Measurements from ENCODE around the gene INO80.

Gene INO80

DNA sequence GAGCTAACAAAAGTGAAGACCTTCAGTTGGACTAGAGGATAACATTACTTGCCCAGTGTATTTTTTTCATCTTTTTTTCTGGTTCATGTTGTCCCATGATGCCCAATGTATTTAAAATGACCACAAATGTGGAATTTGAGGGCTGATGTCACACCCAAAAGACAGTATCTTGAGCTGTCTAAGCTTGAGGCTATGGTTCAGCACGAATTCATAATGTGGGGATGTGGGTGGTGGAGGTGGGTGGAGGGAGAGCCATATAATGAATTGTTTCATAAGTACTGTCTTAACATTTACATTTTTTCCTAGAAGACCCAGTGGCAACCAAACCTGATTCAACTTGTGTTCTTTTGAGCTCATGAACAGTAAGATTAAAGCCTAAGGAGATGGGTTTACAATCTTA lies 125.3 kb downstream of the INO80 start:
- Histone ChIP-seq H3K9me3 (ENCODE audit: control insufficient read depth, insufficient read depth, low read length) (no peaks in the 10 kb centered on the region), H3K36me3 (ENCODE audit: control insufficient read depth, insufficient read depth, low read length) (peaks cover 24% of the 10 kb centered on the region), H3K9ac (ENCODE audit: low read depth, low read length) (no peak overlapping the region), H3K4me3 (ENCODE audit: low read depth, low read length) (no peak overlapping the region), H3K27me3 (ENCODE audit: control insufficient read depth, insufficient read depth, low read length) (no peaks in the 10 kb centered on the region), H3K4me1 (ENCODE audit: control insufficient read depth, insufficient read depth, low read length) (no peaks in the 10 kb centered on the region)

DNA sequence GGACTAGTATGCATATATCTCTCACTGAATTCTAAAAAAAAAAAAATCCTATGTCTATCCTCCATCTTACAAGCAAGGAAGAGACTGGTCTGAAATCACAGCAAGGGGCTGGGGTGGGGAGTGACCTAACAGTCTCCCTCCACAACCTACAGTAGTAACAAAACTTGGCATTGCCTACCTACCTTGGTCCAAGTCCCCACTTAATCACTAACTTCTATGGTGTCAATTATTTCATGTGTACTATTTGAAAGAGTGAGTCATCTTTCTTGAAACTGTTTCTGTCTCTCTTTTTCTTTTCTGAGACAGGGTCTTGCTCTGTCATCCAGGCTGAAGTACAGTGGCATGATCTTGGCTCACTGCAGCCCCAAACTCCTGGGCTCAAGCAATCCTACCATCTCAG lies 126.0 kb downstream of the INO80 start:
- no peaks in the 10 kb centered on the region for H3K4me1 ChIP-seq (ENCODE audit: control insufficient read depth, insufficient read depth, low read length)
- H3K9me3 ChIP-seq (ENCODE audit: control insufficient read depth, insufficient read depth, low read length): no peaks in the 10 kb centered on the region
- H3K9ac ChIP-seq (ENCODE audit: low read depth, low read length): no peak overlapping the region
- no peaks in the 10 kb centered on the region for H3K27me3 ChIP-seq (ENCODE audit: control insufficient read depth, insufficient read depth, low read length)
- no peak overlapping the region for H3K4me3 ChIP-seq (ENCODE audit: low read depth, low read length)
- peaks cover 29% of the 10 kb centered on the region for H3K36me3 ChIP-seq (ENCODE audit: control insufficient read depth, insufficient read depth, low read length)

DNA sequence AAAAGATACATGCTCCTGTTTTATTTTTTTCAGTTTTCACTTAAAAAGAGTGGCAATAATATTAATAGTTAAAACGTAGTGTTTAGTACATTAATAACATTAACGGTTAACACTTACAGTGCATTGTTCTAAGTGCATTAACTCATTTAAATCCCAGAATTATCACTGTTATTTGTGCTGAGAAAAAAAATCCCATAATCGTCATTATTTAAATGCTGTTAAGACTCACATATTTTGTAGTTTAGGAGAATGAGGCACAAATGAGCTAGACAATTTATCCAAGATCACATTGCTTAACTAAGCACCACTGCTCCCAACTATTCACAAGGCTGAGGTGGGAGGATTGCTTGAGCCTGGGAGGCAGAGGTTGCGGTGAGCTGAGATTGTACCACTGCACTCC lies 127.9 kb downstream of the INO80 start:
- H3K9me3 ChIP-seq (ENCODE audit: control insufficient read depth, insufficient read depth, low read length): no peaks in the 10 kb centered on the region
- no peak overlapping the region for H3K9ac ChIP-seq (ENCODE audit: low read depth, low read length)
- peaks cover 42% of the 10 kb centered on the region for H3K36me3 ChIP-seq (ENCODE audit: control insufficient read depth, insufficient read depth, low read length)
- H3K27me3 ChIP-seq (ENCODE audit: control insufficient read depth, insufficient read depth, low read length): no peaks in the 10 kb centered on the region
- no peaks in the 10 kb centered on the region for H3K4me1 ChIP-seq (ENCODE audit: control insufficient read depth, insufficient read depth, low read length)
- no peak overlapping the region for H3K4me3 ChIP-seq (ENCODE audit: low read depth, low read length)

- H3K4me1 ChIP-seq (ENCODE audit: control insufficient read depth, insufficient read depth, low read length): no peaks in the 10 kb centered on the region
- no peaks in the 10 kb centered on the region for H3K9me3 ChIP-seq (ENCODE audit: control insufficient read depth, insufficient read depth, low read length)
- H3K27me3 ChIP-seq (ENCODE audit: control insufficient read depth, insufficient read depth, low read length): no peaks in the 10 kb centered on the region
- H3K9ac ChIP-seq (ENCODE audit: low read depth, low read length): no peak overlapping the region
- H3K4me3 ChIP-seq (ENCODE audit: low read depth, low read length): no peak overlapping the region
- H3K36me3 ChIP-seq (ENCODE audit: control insufficient read depth, insufficient read depth, low read length): peaks cover 50% of the 10 kb centered on the region
These were observed 129.3 kb downstream of the INO80 start for GRCh38 chr15:40986820-40987219.

DNA sequence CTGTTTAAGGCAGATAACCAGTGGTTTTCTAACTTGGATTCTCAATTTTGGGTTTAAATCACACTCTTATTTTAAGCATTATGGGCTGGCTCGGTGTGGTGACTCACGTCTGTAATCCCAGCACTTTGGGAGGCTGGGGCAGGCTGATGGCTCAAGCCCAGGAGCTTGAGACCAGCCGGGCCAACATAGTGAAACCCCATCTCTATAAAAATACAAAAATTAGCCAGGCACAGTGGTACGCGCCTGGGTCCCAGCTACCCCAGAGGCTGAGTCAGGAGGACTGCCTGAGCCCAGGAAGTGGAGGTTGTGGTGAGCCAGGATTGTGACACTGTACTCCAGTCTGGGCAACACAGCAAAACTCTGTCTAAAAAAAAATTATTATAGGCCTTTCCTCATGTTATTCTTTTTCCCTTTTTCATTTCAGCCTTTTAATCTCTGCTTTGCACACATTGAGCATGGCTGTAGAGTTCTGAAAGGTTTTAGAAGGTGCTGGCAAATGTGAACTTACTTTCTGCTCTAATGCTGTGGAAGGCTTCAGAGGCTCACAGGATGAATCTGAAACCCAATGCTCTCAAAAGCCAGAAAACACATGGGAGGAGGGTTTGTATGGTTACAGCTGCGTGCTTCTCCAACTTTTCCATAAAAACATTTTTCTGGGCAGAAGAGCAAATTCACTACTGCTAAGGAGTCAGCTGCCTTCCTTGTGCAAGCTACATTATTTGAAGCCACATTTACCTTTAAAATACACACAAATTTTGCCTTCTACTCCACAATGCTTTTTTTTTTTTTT lies 130.3 kb downstream of the INO80 start:
- no peak overlapping the region for H3K4me3 ChIP-seq (ENCODE audit: low read depth, low read length)
- H3K9me3 ChIP-seq (ENCODE audit: control insufficient read depth, insufficient read depth, low read length): no peaks in the 10 kb centered on the region
- H3K4me1 ChIP-seq (ENCODE audit: control insufficient read depth, insufficient read depth, low read length): no peaks in the 10 kb centered on the region
- H3K27me3 ChIP-seq (ENCODE audit: control insufficient read depth, insufficient read depth, low read length): no peaks in the 10 kb centered on the region
- H3K36me3 ChIP-seq (ENCODE audit: control insufficient read depth, insufficient read depth, low read length): peaks cover 54% of the 10 kb centered on the region
- H3K9ac ChIP-seq (ENCODE audit: low read depth, low read length): no peak overlapping the region

DNA sequence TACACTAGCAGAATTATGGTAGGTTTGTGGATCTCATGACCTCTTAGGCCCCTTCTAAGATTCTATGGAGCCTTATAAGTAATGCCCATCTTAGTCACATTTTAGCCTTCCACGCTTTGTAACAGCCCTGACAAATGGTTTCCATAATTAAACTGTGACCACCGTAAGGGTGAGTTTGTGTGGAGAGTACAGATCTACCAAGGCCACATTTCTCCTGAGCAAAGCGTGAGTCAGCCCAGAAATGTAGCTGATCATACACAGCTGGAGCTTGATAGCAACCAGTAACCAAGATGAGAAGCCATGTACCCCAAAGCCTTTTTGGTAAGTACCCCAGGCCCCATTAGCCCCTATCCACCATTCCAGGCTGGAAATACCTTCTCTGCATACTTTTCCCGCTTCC lies 131.1 kb downstream of the INO80 start:
- Histone ChIP-seq H3K36me3 (ENCODE audit: control insufficient read depth, insufficient read depth, low read length) (peaks cover 58% of the 10 kb centered on the region), H3K9me3 (ENCODE audit: control insufficient read depth, insufficient read depth, low read length) (no peaks in the 10 kb centered on the region), H3K9ac (ENCODE audit: low read depth, low read length) (no peak overlapping the region), H3K4me3 (ENCODE audit: low read depth, low read length) (no peak overlapping the region), H3K4me1 (ENCODE audit: control insufficient read depth, insufficient read depth, low read length) (no peaks in the 10 kb centered on the region), H3K27me3 (ENCODE audit: control insufficient read depth, insufficient read depth, low read length) (no peaks in the 10 kb centered on the region)

DNA sequence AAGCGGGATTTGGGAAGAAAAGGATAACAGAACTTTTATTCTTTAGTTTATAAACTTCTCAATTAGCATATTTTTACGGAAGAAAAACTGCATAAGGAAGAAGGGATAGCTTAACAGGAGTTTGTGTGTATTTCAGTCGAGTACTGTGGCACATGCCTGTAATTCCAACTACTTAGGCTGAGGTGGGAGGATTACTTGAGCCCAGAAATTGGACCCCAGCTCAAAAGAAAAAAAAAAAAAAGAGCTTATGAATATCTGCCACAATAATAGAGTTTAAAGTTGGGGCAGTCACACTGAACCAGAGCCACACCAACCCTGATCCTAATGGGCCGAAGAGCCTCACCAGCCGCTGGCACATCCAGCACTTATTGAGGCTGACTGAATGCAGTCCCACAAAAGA lies 131.7 kb downstream of the INO80 start:
- Histone ChIP-seq H3K9me3 (ENCODE audit: control insufficient read depth, insufficient read depth, low read length) (no peaks in the 10 kb centered on the region), H3K9ac (ENCODE audit: low read depth, low read length) (no peak overlapping the region), H3K4me3 (ENCODE audit: low read depth, low read length) (no peak overlapping the region), H3K4me1 (ENCODE audit: control insufficient read depth, insufficient read depth, low read length) (no peaks in the 10 kb centered on the region), H3K27me3 (ENCODE audit: control insufficient read depth, insufficient read depth, low read length) (no peaks in the 10 kb centered on the region), H3K36me3 (ENCODE audit: control insufficient read depth, insufficient read depth, low read length) (peaks cover 64% of the 10 kb centered on the region)

DNA sequence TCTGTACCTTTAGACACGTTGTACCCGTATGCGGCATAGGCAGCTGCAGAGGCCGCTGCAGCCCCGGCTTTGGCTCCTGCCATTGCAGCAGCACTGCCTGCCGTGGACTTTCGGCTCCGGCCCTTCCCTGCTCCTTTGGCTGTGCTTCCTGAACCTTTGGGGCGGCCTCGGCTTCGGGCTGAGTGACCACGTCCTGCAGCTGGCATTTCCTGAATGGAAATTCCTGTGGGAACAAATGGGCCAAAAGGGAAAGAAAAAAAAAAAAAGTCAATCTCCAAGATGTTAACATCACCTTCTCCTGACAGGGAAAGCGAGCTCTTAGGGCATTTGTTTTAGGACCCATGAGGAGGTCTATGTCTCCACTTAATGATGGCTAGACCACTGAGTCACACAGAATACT lies 133.2 kb downstream of the INO80 start:
- Histone ChIP-seq H3K4me1 (ENCODE audit: control insufficient read depth, insufficient read depth, low read length) (no peaks in the 10 kb centered on the region), H3K36me3 (ENCODE audit: control insufficient read depth, insufficient read depth, low read length) (peaks cover 73% of the 10 kb centered on the region), H3K4me3 (ENCODE audit: low read depth, low read length) (no peak overlapping the region), H3K9ac (ENCODE audit: low read depth, low read length) (no peak overlapping the region), H3K27me3 (ENCODE audit: control insufficient read depth, insufficient read depth, low read length) (no peaks in the 10 kb centered on the region), H3K9me3 (ENCODE audit: control insufficient read depth, insufficient read depth, low read length) (no peaks in the 10 kb centered on the region)

GRCh38 chr15:40981186-40981585 lies 134.9 kb downstream of the INO80 start:
- Histone ChIP-seq H3K4me1 (ENCODE audit: control insufficient read depth, insufficient read depth, low read length) (no peaks in the 10 kb centered on the region), H3K9me3 (ENCODE audit: control insufficient read depth, insufficient read depth, low read length) (no peaks in the 10 kb centered on the region), H3K27me3 (ENCODE audit: control insufficient read depth, insufficient read depth, low read length) (no peaks in the 10 kb centered on the region), H3K36me3 (ENCODE audit: control insufficient read depth, insufficient read depth, low read length) (peaks cover 65% of the 10 kb centered on the region), H3K4me3 (ENCODE audit: low read depth, low read length) (no peak overlapping the region), H3K9ac (ENCODE audit: low read depth, low read length) (no peak overlapping the region)

- H3K36me3 ChIP-seq (ENCODE audit: control insufficient read depth, insufficient read depth, low read length): peaks cover 44% of the 10 kb centered on the region
- H3K4me3 ChIP-seq (ENCODE audit: low read depth, low read length): no peak overlapping the region
- no peaks in the 10 kb centered on the region for H3K9me3 ChIP-seq (ENCODE audit: control insufficient read depth, insufficient read depth, low read length)
- H3K9ac ChIP-seq (ENCODE audit: low read depth, low read length): no peak overlapping the region
- no peaks in the 10 kb centered on the region for H3K4me1 ChIP-seq (ENCODE audit: control insufficient read depth, insufficient read depth, low read length)
- H3K27me3 ChIP-seq (ENCODE audit: control insufficient read depth, insufficient read depth, low read length): no peaks in the 10 kb centered on the region
These were observed 137.5 kb downstream of the INO80 start for GRCh38 chr15:40978562-40978961.

DNA sequence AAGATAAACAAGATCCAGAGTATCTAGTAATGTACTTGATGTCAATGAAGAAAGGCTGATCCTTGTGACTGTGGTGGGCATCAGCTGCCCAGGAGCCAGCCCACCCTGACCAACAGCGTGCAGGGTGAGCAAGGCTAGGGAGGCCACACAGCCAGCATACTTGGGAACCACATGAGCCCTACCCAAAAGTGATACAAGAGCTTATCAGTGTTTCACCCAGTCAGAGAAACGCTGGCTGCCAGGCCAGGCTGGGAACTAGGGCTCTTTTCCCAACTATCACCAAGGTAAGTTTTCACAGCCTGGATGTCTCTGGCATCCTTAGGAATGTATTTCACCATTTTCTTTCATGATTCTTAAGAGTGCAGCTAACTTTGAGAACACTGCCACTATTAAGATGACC lies 137.9 kb downstream of the INO80 start:
- Histone ChIP-seq H3K4me1 (ENCODE audit: control insufficient read depth, insufficient read depth, low read length) (no peaks in the 10 kb centered on the region), H3K27me3 (ENCODE audit: control insufficient read depth, insufficient read depth, low read length) (no peaks in the 10 kb centered on the region), H3K4me3 (ENCODE audit: low read depth, low read length) (no peak overlapping the region), H3K9ac (ENCODE audit: low read depth, low read length) (no peak overlapping the region), H3K36me3 (ENCODE audit: control insufficient read depth, insufficient read depth, low read length) (peaks cover 40% of the 10 kb centered on the region), H3K9me3 (ENCODE audit: control insufficient read depth, insufficient read depth, low read length) (no peaks in the 10 kb centered on the region)

DNA sequence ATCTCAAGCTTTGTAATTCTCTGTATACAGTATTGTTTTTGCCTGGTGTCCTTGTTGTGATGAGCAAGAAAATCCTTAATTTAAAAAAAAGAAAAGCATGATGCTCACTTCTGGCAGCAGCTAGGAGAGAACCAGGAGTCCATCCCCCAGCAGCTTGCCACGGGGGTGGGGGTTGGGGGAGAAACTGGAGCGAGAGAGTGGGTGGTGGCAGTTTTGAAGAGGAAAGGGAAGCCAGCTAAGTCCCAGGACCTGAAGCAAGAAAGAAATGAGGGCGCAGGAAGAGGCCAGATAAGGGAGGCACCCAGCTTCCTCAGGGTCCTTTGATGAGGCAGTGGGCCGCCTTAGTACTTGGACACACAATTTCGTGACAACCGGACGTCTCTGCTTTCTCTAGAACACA lies 139.3 kb downstream of the INO80 start:
- H3K36me3 ChIP-seq (ENCODE audit: control insufficient read depth, insufficient read depth, low read length): peaks cover 27% of the 10 kb centered on the region
- H3K27me3 ChIP-seq (ENCODE audit: control insufficient read depth, insufficient read depth, low read length): no peaks in the 10 kb centered on the region
- H3K4me1 ChIP-seq (ENCODE audit: control insufficient read depth, insufficient read depth, low read length): peaks cover 3% of the 10 kb centered on the region
- H3K4me3 ChIP-seq (ENCODE audit: low read depth, low read length): no peak overlapping the region
- H3K9me3 ChIP-seq (ENCODE audit: control insufficient read depth, insufficient read depth, low read length): no peaks in the 10 kb centered on the region
- no peak overlapping the region for H3K9ac ChIP-seq (ENCODE audit: low read depth, low read length)
